Nephron (organoid): Measurements from ENCODE around the gene DDX25.

Source experiments
- H3K27ac Mint-ChIP-seq, 3 experiments: 2 replicates each; pipeline ENCODE4 v1.8.0; 2020; ENCODE audit warnings: mixed read lengths in 3 of 3, mild to moderate bottlenecking in 2 of 3, moderate library complexity in 1 of 3
- H3K27me3 Mint-ChIP-seq: 2 replicates; pipeline ENCODE4 v1.8.0; 2021; ENCODE audit warnings: low read depth, mild to moderate bottlenecking, moderate library complexity, mixed read lengths
- H3K36me3 Mint-ChIP-seq: 2 replicates; pipeline ENCODE4 v1.8.0; 2020; ENCODE audit warnings: low read depth, mixed read lengths
- H3K4me1 Mint-ChIP-seq: 2 replicates; pipeline ENCODE4 v1.8.0; 2020; ENCODE audit warnings: mixed read lengths
- H3K4me3 Mint-ChIP-seq, 3 experiments: 2 replicates each; pipeline ENCODE4 v1.8.0; 2020; ENCODE audit warnings: mild to moderate bottlenecking in 3 of 3, mixed read lengths in 3 of 3, moderate library complexity in 2 of 3
- H3K9me3 Mint-ChIP-seq: 2 replicates; pipeline ENCODE4 v1.8.0; 2020; ENCODE audit warnings: mixed read lengths
- CTCF ChIP-seq, 3 experiments: fragments of 200-600 bp; sonication (generic); IDR thresholded peaks; one replicate each; pipeline ENCODE4 v1.5.0; 2021; ENCODE audit warnings: antibody characterized with exemption in 3 of 3; ENCODE audit not compliant: unreplicated experiment in 3 of 3

Gene DDX25

GRCh38 chr11:125960771-125961170 is 56.5 kb downstream of the DDX25 start:
- peaks cover 22% of the 10 kb centered on the region for H3K4me1 Mint-ChIP-seq
- no peaks in the 10 kb centered on the region for H3K27me3 Mint-ChIP-seq
- H3K9me3 Mint-ChIP-seq: peaks cover 10% of the 10 kb centered on the region
- no peak overlapping the region for H3K4me3 Mint-ChIP-seq
- peak overlapping the region in 2 of 3 experiments; percentile 51 to 66 for H3K27ac Mint-ChIP-seq
- no peak for TF ChIP-seq CTCF (IDR thresholded peaks at IDR 0.05; ENCODE audit: unreplicated experiment in 3 of 3)
- H3K36me3 Mint-ChIP-seq: peaks cover 83% of the 10 kb centered on the region

- peaks cover 78% of the 10 kb centered on the region for H3K36me3 Mint-ChIP-seq
- no peak for TF ChIP-seq CTCF (IDR thresholded peaks at IDR 0.05; ENCODE audit: unreplicated experiment in 3 of 3)
- peaks cover 5% of the 10 kb centered on the region for H3K9me3 Mint-ChIP-seq
- H3K4me3 Mint-ChIP-seq: no peak overlapping the region
- no peak overlapping the region for H3K27ac Mint-ChIP-seq
- no peaks in the 10 kb centered on the region for H3K27me3 Mint-ChIP-seq
- H3K4me1 Mint-ChIP-seq: peaks cover 10% of the 10 kb centered on the region
Measured at GRCh38 chr11:125967515-125967914, 63.2 kb downstream of the DDX25 start.

- Mint-ChIP-seq H3K27me3 (no peaks in the 10 kb centered on the region), H3K9me3 (no peaks in the 10 kb centered on the region), H3K27ac (no peak overlapping the region), H3K4me3 (no peak overlapping the region), H3K4me1 (peaks cover 10% of the 10 kb centered on the region), H3K36me3 (peaks cover 76% of the 10 kb centered on the region)
- no peak for TF ChIP-seq CTCF (IDR thresholded peaks at IDR 0.05; ENCODE audit: unreplicated experiment in 3 of 3)
Measured at GRCh38 chr11:125968354-125968753, 64.0 kb downstream of the DDX25 start.

- Mint-ChIP-seq H3K9me3 (no peaks in the 10 kb centered on the region), H3K36me3 (peaks cover 59% of the 10 kb centered on the region), H3K4me3 (no peak overlapping the region), H3K27ac (peak overlapping the region; percentile 6 to 41 (median 29)), H3K4me1 (peaks cover 10% of the 10 kb centered on the region), H3K27me3 (no peaks in the 10 kb centered on the region)
- peak in 1 of 3 experiments; percentile 17 for TF ChIP-seq CTCF (IDR thresholded peaks at IDR 0.05; ENCODE audit: unreplicated experiment in 3 of 3)
Measured at GRCh38 chr11:125971618-125972017, 67.3 kb downstream of the DDX25 start.

- H3K9me3 Mint-ChIP-seq: no peaks in the 10 kb centered on the region
- peaks cover 19% of the 10 kb centered on the region for H3K4me1 Mint-ChIP-seq
- no peak overlapping the region for H3K4me3 Mint-ChIP-seq
- TF ChIP-seq CTCF (IDR thresholded peaks at IDR 0.05; ENCODE audit: unreplicated experiment in 3 of 3): no peak
- peaks cover 69% of the 10 kb centered on the region for H3K36me3 Mint-ChIP-seq
- H3K27ac Mint-ChIP-seq: no peak overlapping the region
- H3K27me3 Mint-ChIP-seq: no peaks in the 10 kb centered on the region
Measured at GRCh38 chr11:125974284-125974683, 70.0 kb downstream of the DDX25 start.

GRCh38 chr11:125975634-125976033 is 71.3 kb downstream of the DDX25 start:
- no peak overlapping the region for H3K27ac Mint-ChIP-seq
- no peak for TF ChIP-seq CTCF (IDR thresholded peaks at IDR 0.05; ENCODE audit: unreplicated experiment in 3 of 3)
- no peaks in the 10 kb centered on the region for H3K27me3 Mint-ChIP-seq
- H3K4me1 Mint-ChIP-seq: peaks cover 21% of the 10 kb centered on the region
- peaks cover 59% of the 10 kb centered on the region for H3K36me3 Mint-ChIP-seq
- no peak overlapping the region for H3K4me3 Mint-ChIP-seq
- no peaks in the 10 kb centered on the region for H3K9me3 Mint-ChIP-seq
